ENCODE results near the gene DIDO1. TPM values are rescaled to one million over a fixed set of nuclear protein-coding genes. Genes with fewer than 3 reads are reported as not detected.

Gene DIDO1
- total and polyA plus RNA-seq, 2 donors (not counting 1 experiment from before 2014, with no cell fraction given) = 57.6 to 124 TPM

DNA sequence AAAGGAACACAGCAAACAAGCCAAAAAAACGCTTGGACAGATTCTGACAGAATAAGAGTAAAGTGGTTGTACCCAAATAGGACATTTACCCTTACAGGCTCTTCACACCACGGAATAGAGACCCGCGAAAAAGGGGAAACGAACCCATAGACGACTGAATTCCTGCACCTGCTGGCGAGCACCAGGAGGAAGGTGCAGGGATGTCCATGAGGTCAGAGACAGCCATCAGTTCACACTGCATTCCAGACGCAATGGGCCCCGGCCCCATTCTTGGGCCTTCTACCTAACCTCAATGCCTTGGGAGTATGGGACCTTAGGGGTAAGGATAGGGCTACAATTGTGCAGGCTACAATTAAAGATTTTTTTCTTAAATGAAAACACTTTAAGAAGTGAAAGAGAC lies 5.2 kb upstream of the DIDO1 start:
- Histone ChIP-seq H3K27me3 (replicated peaks in 1 of 4; ENCODE audit: control extremely low read depth in 1 of 4, control insufficient read depth in 3 of 4, insufficient read depth in 4 of 4, low read length in 3 of 4) (no peaks in the 10 kb centered on the region), H3K4me1 (ENCODE audit: control insufficient read depth in 2 of 2, insufficient read depth in 2 of 2, low read length in 2 of 2) (peaks cover 32 to 57% of the 10 kb centered on the region in 2 donors), H3K9me3 (ENCODE audit: control extremely low read depth in 1 of 3, control insufficient read depth in 2 of 3, insufficient read depth in 1 of 3, low read length in 2 of 3) (no peaks in the 10 kb centered on the region), H2AFZ (ENCODE audit: insufficient read depth, low read depth, low read length, poor library complexity, severe bottlenecking) (no peak overlapping the region), H3K4me3 (ENCODE audit: control extremely low read depth in 1 of 5, extremely low read depth in 1 of 5, insufficient read depth in 1 of 5, low read depth in 2 of 5, low read length in 4 of 5) (no peak overlapping the region), H3K27ac (ENCODE audit: low read length in 2 of 2) (no peak overlapping the region), H3K36me3 (replicated peaks in 1 of 2; ENCODE audit: control extremely low read depth in 1 of 2, control insufficient read depth in 1 of 2, extremely low read depth in 1 of 2, insufficient read depth in 2 of 2, low read length in 1 of 2) (peaks cover 0 to 13% of the 10 kb centered on the region in 2 experiments), H4K20me1 (ENCODE audit: control insufficient read depth, insufficient read depth, low read length, poor library complexity, severe bottlenecking) (peaks cover 49% of the 10 kb centered on the region), H3K79me2 (ENCODE audit: control insufficient read depth, insufficient read depth, low read length) (peaks cover 96% of the 10 kb centered on the region), H3K9ac (ENCODE audit: low read length) (no peak overlapping the region), H3K4me2 (replicated peaks; ENCODE audit: low read depth, low read length, poor library complexity, severe bottlenecking) (no peak overlapping the region)
- Mint-ChIP-seq H3K27me3 (no peaks in the 10 kb centered on the region), H3K4me1 (peaks cover 53% of the 10 kb centered on the region), H3K27ac (peak overlapping the region; percentile 46), H3K9me3 (ENCODE audit: insufficient read depth) (no peaks in the 10 kb centered on the region), H3K4me3 (no peak overlapping the region)
- ChIA-PET CTCF (interaction anchor here (1.0 kb wide), 1 partner anchor 30 kb away, joined by 3 read pairs; no protein-coding TSS in a partner anchor), POLR2A (interaction anchor here (0.6 kb wide), 1 partner anchor 30 kb away, joined by 4 read pairs; no protein-coding TSS in a partner anchor)
- no peak for DNase-seq
- TF ChIP-seq, protein P1, sequence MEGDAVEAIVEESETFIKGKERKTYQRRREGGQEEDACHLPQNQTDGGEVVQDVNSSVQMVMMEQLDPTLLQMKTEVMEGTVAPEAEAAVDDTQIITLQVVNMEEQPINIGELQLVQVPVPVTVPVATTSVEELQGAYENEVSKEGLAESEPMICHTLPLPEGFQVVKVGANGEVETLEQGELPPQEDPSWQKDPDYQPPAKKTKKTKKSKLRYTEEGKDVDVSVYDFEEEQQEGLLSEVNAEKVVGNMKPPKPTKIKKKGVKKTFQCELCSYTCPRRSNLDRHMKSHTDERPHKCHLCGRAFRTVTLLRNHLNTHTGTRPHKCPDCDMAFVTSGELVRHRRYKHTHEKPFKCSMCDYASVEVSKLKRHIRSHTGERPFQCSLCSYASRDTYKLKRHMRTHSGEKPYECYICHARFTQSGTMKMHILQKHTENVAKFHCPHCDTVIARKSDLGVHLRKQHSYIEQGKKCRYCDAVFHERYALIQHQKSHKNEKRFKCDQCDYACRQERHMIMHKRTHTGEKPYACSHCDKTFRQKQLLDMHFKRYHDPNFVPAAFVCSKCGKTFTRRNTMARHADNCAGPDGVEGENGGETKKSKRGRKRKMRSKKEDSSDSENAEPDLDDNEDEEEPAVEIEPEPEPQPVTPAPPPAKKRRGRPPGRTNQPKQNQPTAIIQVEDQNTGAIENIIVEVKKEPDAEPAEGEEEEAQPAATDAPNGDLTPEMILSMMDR (IDR thresholded peaks at IDR 0.05) = no peak
- no peak for TF ChIP-seq EZH2 (IDR thresholded peaks at IDR 0.05; ENCODE audit: borderline replicate concordance, insufficient read depth, low read depth, low read length, poor library complexity, severe bottlenecking)
- 20% methylated on average over 1 of the region's 9 CpGs for WGBS (ENCODE audit: insufficient coverage)
- no peak for ATAC-seq (ENCODE audit: low read depth)
- intact Hi-C loops (cut with micrococcal nuclease) = no loop called here

- POLR2A ChIA-PET = no interaction called here
- WGBS (ENCODE audit: insufficient coverage) = 2% methylated on average over 44 of the region's 44 CpGs
These were observed 2.8 kb upstream of the DIDO1 start for GRCh38 chr20:62929051-62929538.

More at GRCh38 chr20:62929051-62929538, 2.8 kb upstream of the DIDO1 start:
- H3K4me3 ChIP-seq (ENCODE audit: control extremely low read depth in 1 of 5, extremely low read depth in 1 of 5, insufficient read depth in 1 of 5, low read depth in 2 of 5, low read length in 4 of 5) = peak overlapping the region; percentile 58 to 93 (median 72)
- intact Hi-C loops (cut with micrococcal nuclease) = loop anchor here (5.0 kb wide), 2 partner anchors 67 to 288 kb away; partner anchors contain the start of genes TCFL5 and YTHDF1
- peak overlapping the region; percentile 93 for H3K4me2 ChIP-seq (replicated peaks; ENCODE audit: low read depth, low read length, poor library complexity, severe bottlenecking)
- H2AFZ ChIP-seq (ENCODE audit: insufficient read depth, low read depth, low read length, poor library complexity, severe bottlenecking) = peak overlapping the region; percentile 79
- H3K36me3 ChIP-seq (replicated peaks in 1 of 2; ENCODE audit: control extremely low read depth in 1 of 2, control insufficient read depth in 1 of 2, extremely low read depth in 1 of 2, insufficient read depth in 2 of 2, low read length in 1 of 2) = peaks cover 0 to 3% of the 10 kb centered on the region in 2 experiments
- CTCF ChIA-PET = interaction anchor here (1.1 kb wide), 1 partner anchor 22 kb away, joined by 3 read pairs; no protein-coding TSS in a partner anchor
- H3K9me3 ChIP-seq (ENCODE audit: control extremely low read depth in 1 of 3, control insufficient read depth in 2 of 3, insufficient read depth in 1 of 3, low read length in 2 of 3) = no peaks in the 10 kb centered on the region
- peaks cover 67% of the 10 kb centered on the region for H3K4me1 Mint-ChIP-seq
- ATAC-seq (ENCODE audit: low read depth) = peak; percentile 34
- H3K27ac Mint-ChIP-seq = peak overlapping the region; percentile 95
- peaks cover 36 to 55% of the 10 kb centered on the region in 2 donors for H3K4me1 ChIP-seq (ENCODE audit: control insufficient read depth in 2 of 2, insufficient read depth in 2 of 2, low read length in 2 of 2)
- peaks cover 44% of the 10 kb centered on the region for H4K20me1 ChIP-seq (ENCODE audit: control insufficient read depth, insufficient read depth, low read length, poor library complexity, severe bottlenecking)
- H3K27me3 ChIP-seq (replicated peaks in 1 of 4; ENCODE audit: control extremely low read depth in 1 of 4, control insufficient read depth in 3 of 4, insufficient read depth in 4 of 4, low read length in 3 of 4) = no peaks in the 10 kb centered on the region
- peak overlapping the region; percentile 78 for H3K9ac ChIP-seq (ENCODE audit: low read length)
- peaks cover 93% of the 10 kb centered on the region for H3K79me2 ChIP-seq (ENCODE audit: control insufficient read depth, insufficient read depth, low read length)
- no peaks in the 10 kb centered on the region for H3K27me3 Mint-ChIP-seq
- H3K4me3 Mint-ChIP-seq = peak overlapping the region; percentile 95
- TF ChIP-seq, protein P1 (IDR thresholded peaks at IDR 0.05) = no peak
- no peak for TF ChIP-seq EZH2 (IDR thresholded peaks at IDR 0.05; ENCODE audit: borderline replicate concordance, insufficient read depth, low read depth, low read length, poor library complexity, severe bottlenecking)
- no peaks in the 10 kb centered on the region for H3K9me3 Mint-ChIP-seq (ENCODE audit: insufficient read depth)
- peak; percentile 61 for DNase-seq
- peak overlapping the region; percentile 40 to 92 for H3K27ac ChIP-seq (ENCODE audit: low read length in 2 of 2)

Data from B cell (primary cell).